ENCODE results near the gene TMEM163. TPM values are rescaled to one million over a fixed set of nuclear protein-coding genes. Genes with fewer than 3 reads are reported as not detected.

The TMEM163 gene
- polyA plus RNA-seq, 1 experiment, result not detected

- Histone ChIP-seq H3K27ac (ENCODE audit: low read depth, low read length) (no peak overlapping the region), H3K4me3 (ENCODE audit: low read depth, low read length) (no peak overlapping the region), H3K27me3 (ENCODE audit: control insufficient read depth, insufficient read depth, low read length) (peaks cover 2% of the 10 kb centered on the region), H3K9me3 (ENCODE audit: control insufficient read depth, insufficient read depth, low read length) (no peaks in the 10 kb centered on the region)
- no peak for DNase-seq (ENCODE audit: low read depth, low spot score)
- TF ChIP-seq CTCF (IDR thresholded peaks at IDR 0.05; ENCODE audit: low read depth, low read length), result no peak
- CTCF ChIA-PET, result no interaction called here
- POLR2A ChIA-PET, result no interaction called here
These were observed 214.0 kb downstream of the TMEM163 start for GRCh38 chr2:134504586-134505336.

- H3K27me3 ChIP-seq (ENCODE audit: control insufficient read depth, insufficient read depth, low read length), result peaks cover 2% of the 10 kb centered on the region
- ChIA-PET CTCF (no interaction called here), POLR2A (no interaction called here)
- no peak for DNase-seq (ENCODE audit: low read depth, low spot score)
- H3K4me3 ChIP-seq (ENCODE audit: low read depth, low read length), result no peak overlapping the region
- no peak for TF ChIP-seq CTCF (IDR thresholded peaks at IDR 0.05; ENCODE audit: low read depth, low read length)
- no peaks in the 10 kb centered on the region; the same call in 1 of the 2 replicates for H3K9me3 ChIP-seq (ENCODE audit: control insufficient read depth, insufficient read depth, low read length)
- no peak overlapping the region for H3K27ac ChIP-seq (ENCODE audit: low read depth, low read length)
These were observed 216.7 kb downstream of the TMEM163 start for GRCh38 chr2:134502104-134502503.

- H3K4me3 ChIP-seq (ENCODE audit: low read depth, low read length), result no peak overlapping the region
- ChIA-PET CTCF (no interaction called here), POLR2A (no interaction called here)
- no peaks in the 10 kb centered on the region; the same call in 1 of the 2 replicates for H3K9me3 ChIP-seq (ENCODE audit: control insufficient read depth, insufficient read depth, low read length)
- no peak overlapping the region for H3K27ac ChIP-seq (ENCODE audit: low read depth, low read length)
- DNase-seq (ENCODE audit: low read depth, low spot score), result no peak
- no peak for TF ChIP-seq CTCF (IDR thresholded peaks at IDR 0.05; ENCODE audit: low read depth, low read length)
- H3K27me3 ChIP-seq (ENCODE audit: control insufficient read depth, insufficient read depth, low read length), result peaks cover 2% of the 10 kb centered on the region
These were observed 217.2 kb downstream of the TMEM163 start for GRCh38 chr2:134501476-134502091.

GRCh38 chr2:134500211-134500935 lies 218.4 kb downstream of the TMEM163 start:
- peaks cover 2% of the 10 kb centered on the region for H3K27me3 ChIP-seq (ENCODE audit: control insufficient read depth, insufficient read depth, low read length)
- no peaks in the 10 kb centered on the region; the same call in 1 of the 2 replicates for H3K9me3 ChIP-seq (ENCODE audit: control insufficient read depth, insufficient read depth, low read length)
- no peak for DNase-seq (ENCODE audit: low read depth, low spot score)
- POLR2A ChIA-PET, result no interaction called here
- H3K27ac ChIP-seq (ENCODE audit: low read depth, low read length), result no peak overlapping the region
- no peak for TF ChIP-seq CTCF (IDR thresholded peaks at IDR 0.05; ENCODE audit: low read depth, low read length)
- no peak overlapping the region for H3K4me3 ChIP-seq (ENCODE audit: low read depth, low read length)
- CTCF ChIA-PET, result no interaction called here
